GM21825 (cell line): ENCODE results near the gene C13orf46.

Experiments used
- ATAC-seq: cut with Tn5 transposase; IDR thresholded peaks from one replicate; pipeline ENCODE4 v1.9.1; 2021; ENCODE audit warnings: mild to moderate bottlenecking, moderate library complexity; ENCODE audit not compliant: unreplicated experiment

C13orf46 gene

DNA sequence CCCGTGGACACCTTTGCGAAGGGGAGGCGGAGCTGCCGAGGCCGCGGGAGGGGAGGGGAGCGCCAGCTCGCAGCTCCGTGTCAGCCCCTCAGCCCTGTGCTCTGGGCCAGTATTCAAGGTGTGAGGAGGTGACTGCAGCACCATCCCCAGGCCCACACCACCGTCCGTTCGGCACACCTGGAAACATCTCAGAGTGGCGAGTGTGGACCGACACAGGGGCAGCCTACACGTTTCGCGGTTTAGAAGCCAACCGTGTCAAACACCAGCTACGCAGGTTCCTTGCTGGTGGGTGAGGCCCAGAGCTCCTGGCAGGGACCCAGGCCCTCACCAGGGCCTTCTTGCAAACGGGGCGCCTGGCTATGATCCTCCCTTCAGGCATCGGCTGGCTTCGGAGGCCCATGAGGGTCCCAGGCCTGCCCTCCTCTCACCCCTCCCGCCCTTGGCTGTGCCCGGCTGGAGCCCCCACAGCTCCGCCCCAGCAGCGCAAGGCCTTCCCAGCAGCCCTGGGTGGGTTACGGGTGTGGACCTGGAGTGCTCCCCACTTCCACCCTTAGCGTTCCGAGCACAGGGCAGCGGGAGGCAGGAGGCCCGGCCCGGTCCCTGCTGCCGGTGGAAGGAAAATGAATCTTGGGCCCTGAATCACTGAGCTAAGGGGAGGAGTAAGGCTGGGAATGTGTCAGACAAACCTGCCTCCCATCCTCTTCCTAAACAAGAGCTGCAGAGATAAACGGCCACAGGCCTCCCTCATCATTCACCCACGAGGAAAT lies 1.2 kb downstream of the C13orf46 start:
- no peak for ATAC-seq

- no peak for ATAC-seq
These were observed 2.2 kb downstream of the C13orf46 start for GRCh38 chr13:113971471-113972231.

DNA sequence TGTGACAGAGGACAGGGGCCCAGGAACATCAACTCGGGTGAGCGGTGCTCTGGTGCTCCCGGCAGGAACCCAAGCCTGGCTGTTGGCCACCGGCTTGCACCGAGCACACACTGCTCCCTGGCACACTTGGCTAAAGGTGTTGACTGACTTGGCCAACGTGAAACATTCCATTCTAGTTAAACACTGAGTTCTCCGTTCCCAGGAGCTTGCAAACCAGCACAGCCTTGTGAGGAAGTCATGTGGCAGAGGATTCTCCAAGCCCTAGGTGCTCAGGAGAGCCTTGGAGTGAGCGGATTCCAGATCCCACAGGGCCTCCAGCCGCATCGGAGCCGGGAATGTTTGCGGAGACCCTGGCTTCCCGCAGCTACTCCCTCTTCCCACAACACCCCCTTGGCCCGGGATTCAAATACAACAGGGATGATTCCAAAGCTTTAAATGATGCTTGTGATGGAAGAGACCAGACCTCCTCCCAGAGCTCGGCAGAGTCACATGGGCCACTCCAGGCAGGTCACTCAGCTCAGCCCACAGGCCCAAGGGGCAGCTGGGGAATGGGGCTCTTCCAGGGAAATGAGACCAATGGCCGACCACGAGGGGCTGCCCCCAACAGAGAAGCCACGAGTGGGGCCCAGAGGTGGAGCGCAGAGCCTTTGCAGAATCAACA lies 2.9 kb downstream of the C13orf46 start:
- ATAC-seq: no peak

GRCh38 chr13:113969973-113970611 lies 3.8 kb downstream of the C13orf46 start:
- ATAC-seq: no peak

GRCh38 chr13:113969311-113969972 lies 4.4 kb downstream of the C13orf46 start:
- ATAC-seq: no peak

DNA sequence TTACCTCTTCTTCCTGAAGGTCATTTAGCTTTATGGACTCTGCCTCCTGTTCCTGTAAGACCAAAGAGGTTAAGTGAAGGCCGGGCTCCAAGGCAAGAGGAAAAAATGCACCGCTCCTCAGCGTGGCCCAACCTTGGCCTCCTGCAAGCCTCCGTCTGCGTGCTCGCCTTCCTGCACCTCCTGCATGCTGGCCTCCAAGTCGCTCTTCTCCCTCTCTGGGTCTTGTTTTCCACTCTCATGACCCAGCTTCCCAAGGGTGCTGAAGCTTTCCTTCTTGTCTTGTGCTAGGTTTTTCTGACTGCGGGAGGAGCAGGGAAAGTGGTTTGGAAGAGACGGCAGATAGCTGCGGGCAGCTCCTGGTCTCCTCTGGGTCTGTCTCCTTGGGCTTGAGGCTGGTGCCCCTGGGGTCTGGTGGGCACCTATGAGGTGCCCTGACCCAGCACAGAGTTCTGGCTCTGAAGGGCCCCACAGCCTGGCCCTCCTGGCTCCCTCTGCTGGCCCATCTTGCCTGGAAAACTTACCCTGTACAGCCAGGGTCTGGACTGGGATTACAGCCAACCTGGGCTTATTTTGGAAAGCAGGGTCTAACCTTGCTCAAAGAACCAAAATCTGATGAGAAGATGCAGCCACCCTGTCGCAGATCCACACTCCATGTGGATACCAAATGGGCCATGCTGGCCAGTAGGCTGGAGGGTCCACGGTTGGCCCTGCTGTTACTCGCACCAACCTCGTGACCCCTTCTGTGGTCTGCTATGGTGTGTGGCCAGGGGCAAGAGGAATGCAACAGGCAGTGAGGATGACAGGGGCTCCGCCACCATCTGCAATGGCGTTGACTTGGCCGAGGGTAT lies 5.2 kb downstream of the C13orf46 start:
- ATAC-seq: no peak

GRCh38 chr13:113967729-113968462 lies 6.0 kb downstream of the C13orf46 start:
- no peak for ATAC-seq

DNA sequence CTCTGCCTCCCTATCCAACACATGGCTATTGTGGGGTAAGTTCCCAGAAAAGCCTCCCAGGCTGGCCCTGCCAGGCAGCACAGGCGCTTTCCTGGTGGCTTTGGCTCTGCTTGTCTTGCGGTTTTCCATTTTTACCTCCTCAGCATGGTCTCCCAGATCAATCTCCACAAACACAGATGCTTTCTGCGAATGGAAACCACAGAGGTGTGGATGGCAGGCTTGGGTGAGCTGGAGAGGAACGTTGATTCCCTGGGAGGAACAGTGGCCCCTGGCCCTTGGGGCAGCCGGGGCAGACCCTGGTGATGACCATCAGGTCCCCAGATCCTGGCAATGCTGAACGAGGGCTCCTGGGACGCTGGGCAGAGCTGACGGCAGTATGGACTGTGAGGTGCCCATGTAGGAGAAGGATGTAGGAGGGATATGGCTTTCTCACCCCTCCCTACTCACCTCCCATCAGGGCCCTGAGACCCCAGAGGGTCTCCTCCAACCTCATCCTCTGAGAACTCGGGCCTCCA lies 6.6 kb downstream of the C13orf46 start:
- no peak for ATAC-seq

DNA sequence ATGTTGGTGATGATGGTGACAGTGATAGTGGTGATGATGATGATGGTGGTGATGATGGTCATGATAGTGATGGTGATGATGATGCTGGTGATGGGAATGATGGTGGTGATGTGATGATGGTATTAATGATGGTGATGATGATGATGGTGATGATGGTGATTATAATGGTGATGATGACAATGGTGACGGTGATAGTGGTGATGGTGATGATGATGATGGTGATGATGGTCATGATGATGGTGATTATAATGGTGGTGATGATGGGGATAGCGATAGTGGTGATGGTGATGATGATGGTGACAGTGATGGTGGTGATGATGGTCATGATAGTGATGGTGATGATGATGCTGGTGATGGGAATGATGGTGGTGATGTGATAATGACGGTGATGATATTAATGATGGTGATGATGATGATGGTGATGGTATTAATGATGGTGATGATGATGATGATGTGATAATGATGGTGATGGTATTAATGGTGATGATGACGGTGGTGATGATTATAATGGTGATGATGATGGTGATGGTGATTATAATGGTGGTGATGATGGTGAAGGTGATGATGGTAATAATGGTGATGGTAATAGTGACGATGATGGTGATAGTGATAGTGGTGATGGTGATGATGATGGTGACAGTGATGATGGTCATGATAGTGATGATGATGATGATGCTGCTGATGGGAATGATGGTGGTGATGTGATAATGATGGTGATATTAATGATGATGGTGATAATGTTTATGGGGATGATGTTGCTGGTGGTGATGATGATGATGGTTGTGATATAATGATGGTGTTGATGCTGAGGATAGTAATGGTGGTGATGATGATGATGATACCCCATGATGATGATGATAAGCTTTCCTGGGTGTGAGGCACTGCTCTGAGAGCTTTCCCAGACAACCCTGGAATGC lies 7.7 kb downstream of the C13orf46 start:
- no peak for ATAC-seq

DNA sequence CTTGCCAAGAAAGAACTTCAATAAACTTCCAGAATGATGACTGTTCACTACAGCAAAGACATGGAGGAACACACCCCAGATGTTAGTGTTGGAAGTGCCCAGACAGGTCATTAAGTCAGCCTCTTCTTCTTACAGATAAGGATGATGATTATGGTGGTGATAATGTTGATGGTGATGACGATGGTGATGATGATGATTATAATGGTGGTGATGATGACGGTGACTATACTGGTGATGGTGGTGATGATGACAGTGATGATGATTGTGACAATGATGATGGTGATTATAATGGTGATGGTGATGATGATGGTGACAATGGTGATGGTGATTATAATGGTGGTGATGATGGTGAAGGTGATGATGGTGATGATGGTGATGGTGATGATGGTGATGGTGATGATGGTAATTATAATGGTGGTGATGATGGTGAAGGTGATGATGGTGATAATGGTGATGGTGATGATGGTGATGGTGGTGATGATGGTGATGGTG lies 8.4 kb downstream of the C13orf46 start:
- no peak for ATAC-seq

DNA sequence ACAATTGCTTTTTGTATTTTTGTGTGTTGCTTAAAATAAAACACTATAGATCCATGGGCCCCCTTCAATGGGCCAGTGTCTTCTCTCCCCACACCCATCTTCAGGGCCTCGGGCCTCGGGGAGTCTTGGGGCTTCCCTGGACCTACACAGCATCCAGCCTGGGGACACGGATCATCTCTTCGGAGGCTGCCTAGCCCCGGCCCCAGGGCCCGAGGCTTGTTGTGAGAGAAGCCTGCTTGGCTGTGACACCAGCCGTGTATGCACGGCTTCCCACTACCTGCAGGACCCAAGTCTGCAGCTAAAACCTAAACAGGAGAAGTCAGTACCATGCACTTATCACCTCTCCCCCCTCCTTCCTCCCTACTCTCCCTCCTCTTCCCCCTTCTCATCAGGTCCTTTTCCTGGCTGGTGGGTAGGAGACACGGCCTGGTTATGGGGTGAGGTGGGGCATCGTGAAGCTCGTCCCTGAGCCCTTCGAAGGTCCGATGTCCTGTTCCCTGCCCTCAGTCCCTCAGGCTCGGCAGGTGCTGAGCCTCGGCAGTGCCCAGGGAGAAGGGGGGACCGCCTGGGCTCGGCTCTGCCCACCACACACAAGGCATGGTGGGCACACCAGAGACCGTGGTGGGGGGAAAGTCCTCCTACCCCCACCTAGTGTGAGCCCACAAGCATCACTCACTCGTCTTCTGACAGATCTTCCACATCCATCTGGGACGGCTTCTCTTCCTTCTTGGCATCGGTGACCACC lies 9.5 kb downstream of the C13orf46 start:
- no peak for ATAC-seq

DNA sequence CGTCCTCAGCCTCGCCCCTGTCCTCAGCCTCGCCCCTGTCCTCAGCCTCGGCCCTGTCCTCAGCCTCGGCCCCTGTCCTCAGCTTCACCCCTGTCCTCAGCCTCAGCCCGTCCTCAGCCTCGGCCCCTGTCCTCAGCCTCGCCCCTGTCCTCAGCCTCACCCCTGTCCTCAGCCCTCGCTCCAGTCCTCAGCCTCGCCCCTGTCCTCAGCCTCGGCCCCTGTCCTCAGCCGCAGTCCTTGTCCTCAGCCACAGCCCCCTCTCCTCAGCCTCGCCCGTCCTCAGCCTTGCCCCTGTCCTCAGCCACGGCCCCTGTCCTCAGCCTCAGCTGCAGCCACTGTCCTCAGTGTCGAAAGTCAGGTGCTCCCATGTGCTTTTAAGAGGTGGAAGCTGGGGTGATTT lies 10.5 kb downstream of the C13orf46 start:
- no peak for ATAC-seq

DNA sequence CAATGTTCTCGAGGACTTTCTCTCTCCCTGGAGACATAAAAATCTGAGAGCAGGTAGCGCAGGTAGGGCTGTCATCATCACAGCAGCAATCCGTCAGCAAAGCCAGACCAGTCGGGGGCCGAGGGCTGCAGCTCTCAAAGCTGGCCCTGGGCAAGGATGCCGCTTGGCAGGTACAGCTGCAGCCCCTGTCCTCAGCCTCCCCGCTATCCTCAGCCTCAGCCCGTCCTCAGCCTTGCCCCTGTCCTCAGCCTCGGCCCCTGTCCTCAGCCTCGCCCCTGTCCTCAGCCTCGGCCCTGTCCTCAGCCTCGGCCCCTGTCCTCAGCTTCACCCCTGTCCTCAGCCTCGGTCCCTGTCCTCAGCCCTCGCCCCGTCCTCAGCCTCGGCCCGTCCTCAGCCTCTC lies 10.9 kb downstream of the C13orf46 start:
- no peak for ATAC-seq

DNA sequence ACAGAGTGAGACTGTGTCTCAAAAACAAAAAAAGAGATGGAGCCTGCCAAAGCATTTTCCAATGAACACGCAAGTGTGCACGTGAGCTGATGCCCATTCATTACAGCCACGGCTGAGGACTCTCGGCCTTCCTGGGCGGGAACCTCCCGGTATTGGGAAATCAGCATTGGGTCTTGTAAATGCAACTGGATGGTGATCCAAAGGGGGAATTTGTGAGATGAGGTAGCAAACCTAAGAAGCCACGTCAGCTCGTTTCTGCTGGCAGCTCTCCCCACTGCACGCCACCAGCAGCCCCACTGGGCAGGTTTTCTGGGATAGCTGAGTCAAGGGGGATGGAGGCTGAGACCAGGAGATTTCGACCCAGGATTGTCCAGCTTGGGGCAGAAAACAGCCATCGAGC lies 11.5 kb downstream of the C13orf46 start:
- no peak for ATAC-seq

GRCh38 chr13:113960276-113960948 lies 13.5 kb downstream of the C13orf46 start:
- ATAC-seq: no peak

- no peak for ATAC-seq
These were observed 14.7 kb downstream of the C13orf46 start for GRCh38 chr13:113959198-113959597.

DNA sequence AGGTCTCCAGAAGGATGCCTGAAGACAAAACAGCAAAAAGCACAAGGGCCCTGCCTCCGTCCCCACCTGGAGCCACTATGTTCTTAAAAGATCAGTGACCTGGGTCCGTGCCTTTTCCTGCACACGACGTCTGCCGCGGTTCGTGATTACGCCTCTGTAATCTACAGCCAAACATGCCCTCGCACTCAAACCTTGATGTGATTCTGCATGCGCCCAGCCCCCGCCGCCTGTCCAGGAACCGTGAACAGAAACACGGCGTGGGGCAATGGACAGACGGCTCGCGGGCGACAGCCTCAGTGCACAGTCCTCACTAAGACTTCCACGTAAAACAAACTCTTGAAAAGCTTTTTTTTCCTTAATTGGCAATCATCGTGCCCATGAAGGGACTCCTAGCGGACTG lies 15.5 kb downstream of the C13orf46 start:
- no peak for ATAC-seq
